Glomerular endothelial cell (primary cell): Measurements from ENCODE around the gene ST7. TPM values are rescaled to one million over a fixed set of nuclear protein-coding genes. Genes with fewer than 3 reads are reported as not detected.
"Not testable (repeated sequence)": the region's sequence is repeated elsewhere in the genome, so short reads cannot be mapped to it uniquely, and the experiment has no call there.

ENCODE experiments used
- DNase-seq: peaks from one replicate; pipeline ENCODE4 v3.0.0-alpha.2; 2011; ENCODE audit warnings: low read depth, low spot score; ENCODE audit errors: extremely low read depth
- total RNA-seq: library from RNA; depleted of rRNA; stranded (reverse); fragments of >200 nt; gene quantifications from 2 replicates; pipeline ENCODE4 v1.2.3, GENCODE V29; 2015

The ST7 gene
- 24.4 TPM in 2 replicates for total RNA-seq

- DNase-seq: no peak
Observed at GRCh38 chr7:116953372-116953905, at the start of gene ST7. ST7 (plus strand) TSS chr7:116953501; CDS start chr7:116953541, 40 bp downstream.

DNA sequence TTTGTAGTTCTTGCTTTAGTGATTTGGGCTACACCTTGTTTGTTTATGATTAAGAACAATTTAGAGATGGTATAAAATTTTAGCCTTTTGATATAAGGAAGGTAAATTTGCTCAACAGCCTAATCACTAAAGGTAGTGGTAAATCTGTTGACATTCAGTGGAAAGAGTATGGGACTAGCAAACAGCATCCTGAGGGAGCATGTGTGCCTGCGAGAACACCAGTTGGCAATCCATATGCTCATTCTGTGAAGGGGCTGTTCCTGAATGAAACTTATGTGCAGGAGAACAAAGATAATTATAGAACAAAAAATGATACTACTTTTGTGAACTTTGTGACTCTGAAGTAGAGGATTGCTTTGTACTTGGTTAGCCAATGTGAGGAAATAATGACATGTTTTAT lies 46.9 kb upstream of the ST7 start:
- DNase-seq: no peak

- no peak for DNase-seq
Observed at GRCh38 chr7:116910383-116910782, 42.9 kb upstream of the ST7 start.

DNA sequence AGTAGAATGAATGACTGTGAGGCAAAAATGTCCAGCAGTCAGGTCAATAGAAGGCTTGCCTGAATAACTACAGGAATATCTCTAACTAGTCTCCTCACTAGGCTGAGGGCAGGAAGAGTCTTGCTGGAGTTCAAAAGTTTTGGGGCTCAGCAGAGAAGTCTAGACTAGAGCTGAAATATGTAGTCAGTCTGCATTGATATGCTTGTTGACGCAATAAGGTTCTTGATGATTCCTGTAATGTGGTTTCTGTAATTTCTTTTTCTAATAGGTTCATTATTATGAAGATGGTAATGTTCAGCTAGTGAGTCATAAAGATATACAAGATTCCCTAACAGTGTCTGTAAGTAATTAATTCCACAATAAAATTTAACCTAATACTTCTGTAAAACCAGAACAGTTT lies 41.5 kb upstream of the ST7 start:
- DNase-seq: no peak

DNA sequence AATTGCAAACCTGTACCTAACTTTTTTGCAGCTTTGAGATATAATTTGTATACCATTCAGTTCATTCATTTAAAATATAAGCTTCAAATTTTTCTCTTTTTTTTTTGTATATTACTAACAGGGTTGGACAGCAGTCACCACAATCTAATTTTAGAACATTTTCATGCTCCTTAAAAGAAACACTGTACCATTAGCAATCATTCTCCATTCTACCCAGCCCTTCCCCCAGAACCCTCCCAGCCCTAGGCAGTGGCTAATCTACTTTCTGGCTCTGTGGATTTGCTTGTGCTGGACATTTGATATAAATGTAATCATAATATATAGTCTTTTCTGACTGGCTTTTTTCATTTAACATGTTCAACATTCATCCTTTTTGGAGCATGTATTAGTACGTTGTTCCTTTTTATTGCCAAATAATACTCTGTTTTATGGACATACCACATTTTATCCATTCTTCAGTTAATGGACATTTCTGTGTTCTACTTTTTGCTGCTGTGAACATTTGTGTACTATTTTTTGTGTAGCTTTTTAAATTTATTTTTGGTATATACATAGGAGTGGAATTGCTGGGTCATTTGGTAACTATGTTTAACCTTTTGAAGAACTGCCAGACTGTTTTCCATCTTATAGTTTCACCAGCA lies 40.9 kb upstream of the ST7 start:
- no peak for DNase-seq

DNA sequence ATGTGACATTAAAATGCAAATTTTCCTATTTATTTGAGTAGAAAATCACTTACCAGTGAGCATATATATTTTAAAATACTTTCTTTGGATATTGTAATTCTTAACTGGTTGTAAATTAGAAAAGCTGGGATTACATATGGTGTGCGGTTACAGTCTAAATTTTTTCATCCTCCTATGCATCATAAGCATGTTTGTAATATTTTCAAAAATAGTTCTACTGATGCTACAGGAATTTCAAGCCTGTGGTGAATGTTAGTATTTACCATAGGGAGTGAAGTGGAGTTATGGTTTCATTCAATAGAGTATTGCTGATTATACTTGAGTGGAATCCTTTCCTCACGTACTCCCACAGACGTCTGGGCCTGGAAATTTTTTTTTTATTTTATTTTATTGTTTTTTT lies 34.6 kb upstream of the ST7 start:
- DNase-seq: no peak

DNA sequence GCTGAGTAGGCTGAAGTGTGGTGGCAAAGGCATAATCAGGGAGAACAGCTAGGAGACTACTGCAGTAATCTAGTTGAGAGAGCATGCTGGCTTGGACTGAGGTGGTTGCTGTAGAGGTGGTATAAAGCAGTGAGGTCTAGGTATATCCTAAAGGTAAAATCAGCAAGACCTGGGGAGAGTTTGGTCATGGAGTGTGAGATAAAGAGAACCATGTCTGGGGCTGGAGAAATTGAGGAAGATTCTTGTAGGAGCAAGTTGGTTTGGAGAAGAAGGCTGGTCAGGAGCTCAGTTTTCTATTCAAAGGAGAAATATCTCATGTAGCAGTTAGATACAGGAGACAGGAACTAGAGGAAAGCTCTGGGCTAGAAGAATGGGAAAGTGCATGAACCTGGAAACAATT lies 32.9 kb upstream of the ST7 start:
- DNase-seq: no peak

- no peak for DNase-seq
Observed at GRCh38 chr7:116922545-116922944, 30.8 kb upstream of the ST7 start.

DNA sequence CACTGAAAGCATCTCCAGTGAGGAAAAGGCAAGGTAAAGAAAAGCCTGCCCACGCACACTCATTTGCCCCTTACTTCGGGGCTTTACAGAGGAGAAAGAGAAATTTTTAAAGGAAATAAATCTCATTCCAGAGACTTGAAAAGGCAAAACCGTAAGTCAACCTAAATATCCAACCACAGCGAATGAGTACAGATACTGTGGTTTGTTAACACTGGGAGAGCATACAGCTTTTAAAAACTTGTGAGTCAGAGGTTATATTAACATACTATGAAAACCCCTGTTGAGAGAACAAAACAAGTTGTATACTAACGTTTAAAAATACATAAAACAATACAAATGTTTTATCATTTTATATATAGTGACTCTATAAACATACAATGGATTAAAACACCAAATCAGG lies 28.6 kb upstream of the ST7 start:
- DNase-seq: no peak

DNA sequence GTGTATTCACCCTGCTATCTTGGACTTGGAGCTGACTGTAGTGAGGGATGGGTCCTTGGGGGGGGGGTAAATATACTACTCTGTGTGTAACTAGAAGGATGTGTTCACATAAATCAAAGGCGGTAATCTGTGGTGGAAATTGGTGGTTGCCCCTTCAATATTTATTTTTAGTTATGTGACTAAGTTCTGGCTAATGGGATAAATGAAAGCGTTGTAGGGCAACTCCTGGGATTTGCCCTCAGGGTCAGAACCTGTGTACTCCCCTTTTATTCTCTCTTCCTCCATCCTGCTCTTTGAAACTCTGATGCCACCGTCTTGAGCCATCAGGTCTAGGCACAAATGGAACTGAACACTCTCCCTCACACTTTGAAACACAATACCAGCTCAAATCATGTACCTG lies 24.3 kb upstream of the ST7 start:
- DNase-seq: no peak

DNA sequence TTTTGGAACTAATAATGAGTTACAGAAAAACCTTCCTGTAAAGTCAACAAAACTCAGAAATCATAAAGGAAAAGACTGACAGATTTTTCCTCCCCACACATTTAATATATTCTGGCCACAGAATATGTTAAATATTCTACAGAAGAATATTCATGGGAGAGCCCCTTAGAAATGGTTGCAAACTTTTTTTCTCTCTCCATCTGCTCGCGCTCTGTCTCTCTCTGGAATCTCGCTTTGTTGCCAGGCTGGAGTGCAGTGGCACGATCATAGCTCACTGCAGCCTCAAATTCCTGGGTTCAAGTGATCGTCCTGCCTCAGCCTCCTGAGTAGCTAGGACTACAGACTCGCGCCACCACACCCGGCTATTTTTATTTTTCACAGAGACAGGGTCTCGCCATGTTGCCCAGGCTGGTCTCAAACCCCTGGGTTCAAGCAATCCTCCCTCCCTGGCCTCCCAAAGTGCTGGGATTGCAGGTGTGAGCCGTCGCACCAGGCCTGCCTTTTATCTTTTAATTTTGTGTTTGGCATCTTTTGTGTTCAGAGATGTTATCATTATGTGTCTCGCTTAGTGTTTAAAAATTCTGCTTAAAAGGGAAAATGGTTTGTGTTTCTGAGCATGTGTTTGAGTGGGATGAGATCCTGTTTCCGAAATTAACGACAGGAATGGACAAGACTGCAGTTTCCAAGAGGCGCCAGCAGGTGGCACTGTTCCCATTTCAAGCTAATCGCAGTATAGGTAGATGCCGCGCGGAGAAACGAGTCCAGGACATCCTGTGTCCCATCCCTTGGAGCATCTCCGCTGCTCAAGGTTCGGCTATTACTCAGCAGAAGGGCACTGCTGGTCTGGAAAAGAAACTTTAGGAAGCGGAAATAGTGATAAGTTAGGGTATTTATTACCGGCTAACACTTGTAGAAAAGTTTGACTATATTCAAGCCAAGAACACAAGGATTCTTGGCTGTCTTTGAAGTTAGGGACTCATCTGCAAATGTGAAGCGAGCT lies 23.1 kb upstream of the ST7 start:
- DNase-seq: peak; percentile 51

DNA sequence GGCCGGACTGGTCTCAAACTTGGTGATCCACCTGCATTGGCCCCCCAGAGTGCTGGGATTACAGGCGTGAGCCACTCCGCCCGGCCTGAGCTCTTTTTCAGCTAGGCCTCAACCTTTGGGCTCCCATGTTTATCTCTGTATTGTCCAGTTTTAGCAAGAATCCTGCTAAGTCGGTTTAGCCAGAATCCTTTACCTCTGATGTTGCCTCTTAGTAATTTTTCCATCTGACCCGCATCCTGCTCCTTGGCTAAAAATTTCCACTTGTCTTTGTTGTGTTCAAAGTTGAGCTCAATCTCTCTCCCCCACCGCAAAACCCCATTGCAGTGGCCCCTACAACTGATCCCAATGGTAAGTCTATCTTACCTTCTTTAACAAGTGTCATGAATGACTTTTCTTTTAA lies 20.7 kb upstream of the ST7 start:
- no peak for DNase-seq

DNA sequence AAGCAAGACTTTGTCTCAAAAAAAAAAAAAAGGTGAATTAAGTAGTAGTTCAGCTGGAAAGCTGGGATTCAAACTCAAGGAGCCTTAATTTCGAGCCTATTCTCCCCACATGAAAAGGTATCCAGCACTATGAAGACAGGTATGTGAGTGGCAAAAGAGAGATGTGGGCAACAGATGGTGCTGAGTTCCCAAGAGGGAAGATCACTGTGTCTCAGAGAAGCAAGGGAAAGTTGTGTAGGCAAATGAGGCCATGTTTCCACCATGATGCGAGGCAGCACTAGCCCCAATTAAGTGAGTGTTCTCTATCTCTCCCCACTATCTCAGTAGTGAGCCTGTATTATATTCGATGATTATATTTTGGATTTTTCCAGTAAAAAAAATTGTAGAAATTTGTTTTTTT lies 19.8 kb upstream of the ST7 start:
- DNase-seq: no peak

- no peak for DNase-seq
Observed at GRCh38 chr7:116934580-116934979, 18.7 kb upstream of the ST7 start.

DNA sequence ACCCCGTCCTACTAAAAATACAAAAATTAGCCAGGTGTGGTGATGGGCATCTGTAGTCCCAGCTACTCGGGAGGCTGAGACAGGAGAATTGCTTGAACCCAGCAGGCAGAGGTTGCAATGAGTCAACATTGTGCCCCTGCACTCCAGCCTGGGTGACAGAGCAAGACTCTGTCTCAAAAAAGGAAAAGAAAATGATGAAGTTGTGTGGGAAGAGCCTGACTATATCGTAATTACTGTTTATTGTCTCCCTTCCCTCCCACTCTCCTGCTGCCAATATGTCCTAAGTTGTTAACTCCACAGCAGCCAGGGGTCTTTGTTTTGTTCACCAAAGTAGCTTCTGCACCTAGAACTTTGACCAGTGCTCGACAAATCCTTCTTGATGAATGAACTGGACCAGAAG lies 16.5 kb upstream of the ST7 start:
- DNase-seq: not testable (repeated sequence)

DNA sequence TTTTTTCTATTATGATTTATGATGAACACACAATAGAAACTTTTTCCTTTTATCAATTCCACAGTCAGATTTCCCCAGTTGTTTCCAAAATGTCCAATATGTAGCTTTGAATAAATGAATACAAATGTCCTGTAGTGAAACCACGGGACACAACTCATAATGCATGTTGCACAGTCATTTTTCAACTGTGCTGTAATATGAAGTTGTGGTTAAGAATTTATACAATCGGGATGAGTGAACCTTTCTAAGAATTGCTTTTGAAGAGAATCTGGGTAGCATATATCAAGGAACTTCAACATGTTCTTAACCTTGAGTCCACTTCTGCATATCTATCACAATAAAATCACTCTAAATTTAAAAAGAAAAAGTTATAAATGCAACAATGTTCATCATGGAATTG lies 14.6 kb upstream of the ST7 start:
- DNase-seq: no peak

DNA sequence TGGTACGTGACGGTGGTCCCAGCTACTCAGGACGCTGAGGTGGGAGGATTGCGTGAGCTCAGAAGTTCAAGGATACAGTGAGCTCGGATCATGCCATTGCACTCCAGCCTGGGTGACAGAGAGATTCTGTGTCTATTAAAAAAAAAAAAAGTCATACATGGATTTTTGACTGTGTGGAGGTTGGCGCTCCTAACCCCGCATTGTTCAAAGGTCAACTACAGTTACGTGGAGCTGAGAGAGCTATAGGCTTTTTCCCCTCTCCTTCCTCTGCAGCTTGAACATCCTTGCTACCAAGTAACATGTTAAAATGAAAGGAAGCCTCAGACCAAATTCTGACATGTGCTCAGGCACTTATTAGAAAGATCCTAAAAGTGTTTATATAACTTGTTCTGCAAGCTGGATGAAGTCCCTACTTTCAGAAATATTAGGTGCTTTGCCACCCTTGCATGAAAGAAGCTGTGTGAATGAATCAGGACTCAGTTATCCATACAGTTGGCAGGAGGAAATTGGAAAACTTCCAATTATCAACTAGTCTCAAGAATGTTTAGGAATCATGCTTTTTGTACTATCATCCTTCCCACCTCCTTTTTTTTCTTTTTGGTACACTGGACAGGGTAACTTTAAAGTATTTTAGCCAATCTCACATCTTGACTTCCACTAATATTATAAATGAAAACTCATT lies 12.5 kb upstream of the ST7 start:
- DNase-seq: no peak

DNA sequence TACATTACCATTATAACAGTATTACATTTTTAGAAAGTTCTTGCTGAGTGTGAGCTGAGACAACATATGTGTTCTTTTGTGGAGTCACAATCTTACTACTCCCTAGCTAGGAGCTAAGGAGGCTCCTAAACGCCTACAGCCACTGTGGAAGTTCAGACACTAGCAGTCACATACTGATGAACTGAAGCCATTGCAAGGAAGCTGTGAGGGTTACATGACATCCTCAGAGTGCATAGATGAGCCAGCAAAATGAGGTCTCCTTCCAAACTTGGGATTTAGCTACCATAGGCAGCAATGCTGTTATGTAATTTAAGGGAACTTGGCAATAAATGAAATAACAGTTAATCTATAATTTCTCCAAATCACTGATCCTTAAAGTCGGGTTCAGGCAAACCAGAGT lies 10.8 kb upstream of the ST7 start:
- no peak for DNase-seq

DNA sequence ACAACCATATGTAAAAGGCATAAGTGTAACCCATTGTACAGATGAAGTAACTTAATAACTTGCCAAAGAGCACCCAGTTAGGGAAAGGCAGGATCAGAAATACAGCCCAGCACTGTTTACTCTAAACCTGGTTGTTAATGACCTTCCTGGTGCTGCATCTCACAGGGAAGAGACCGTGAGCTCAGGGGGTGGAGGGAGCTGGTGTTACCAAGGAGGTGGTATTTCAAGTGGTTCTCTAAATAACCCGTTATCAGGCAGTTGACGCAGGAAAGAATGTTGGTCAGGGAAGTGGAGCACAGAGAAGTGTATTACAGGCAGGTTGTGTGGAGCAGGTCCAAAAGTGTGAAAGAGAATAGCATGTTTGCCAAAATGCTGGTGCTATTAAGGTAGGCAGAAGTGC lies 4.4 kb upstream of the ST7 start:
- DNase-seq: no peak

- DNase-seq: no peak
Observed at GRCh38 chr7:116949941-116950801, 3.1 kb upstream of the ST7 start.
